ENCODE measurements around the gene PDE4C. TPM values are rescaled to one million over a fixed set of nuclear protein-coding genes. Genes with fewer than 3 reads are reported as not detected.

PDE4C gene
- total and polyA plus RNA-seq, 2 donors (not counting 1 experiment from before 2014, with no cell fraction given): 0.35 to 2.0 TPM

GRCh38 chr19:18262917-18263316, 36.7 kb upstream of the PDE4C start:
- Histone ChIP-seq H3K36me3 (ENCODE audit: control insufficient read depth, insufficient read depth, low read length) (peaks cover 19% of the 10 kb centered on the region), H2AFZ (ENCODE audit: low read length) (no peak overlapping the region), H3K9me3 (ENCODE audit: control insufficient read depth, insufficient read depth, low read depth, low read length) (no peaks in the 10 kb centered on the region), H3K79me2 (ENCODE audit: control insufficient read depth, insufficient read depth, low read length) (no peaks in the 10 kb centered on the region), H3K4me3 (replicated peaks in 1 of 4; ENCODE audit: control extremely low read depth in 1 of 4, insufficient read depth in 1 of 4, low read depth in 3 of 4, low read length in 4 of 4) (no peak overlapping the region), H3K27ac (ENCODE audit: insufficient read depth, low read length) (no peak overlapping the region), H3K27me3 (ENCODE audit: control insufficient read depth, insufficient read depth, low read length) (no peaks in the 10 kb centered on the region), H4K20me1 (ENCODE audit: control insufficient read depth, extremely low read depth, insufficient read depth, low read length) (no peaks in the 10 kb centered on the region), H3K9ac (ENCODE audit: insufficient read depth, low read length) (no peak overlapping the region), H3K4me2 (ENCODE audit: extremely low read depth, insufficient read depth, low read length) (no peak overlapping the region), H3K4me1 (ENCODE audit: control insufficient read depth, extremely low read depth, insufficient read depth, low read length) (no peaks in the 10 kb centered on the region)
- no peak for DNase-seq (ENCODE audit: low read depth in 2 of 2)
- TF ChIP-seq, protein P1, sequence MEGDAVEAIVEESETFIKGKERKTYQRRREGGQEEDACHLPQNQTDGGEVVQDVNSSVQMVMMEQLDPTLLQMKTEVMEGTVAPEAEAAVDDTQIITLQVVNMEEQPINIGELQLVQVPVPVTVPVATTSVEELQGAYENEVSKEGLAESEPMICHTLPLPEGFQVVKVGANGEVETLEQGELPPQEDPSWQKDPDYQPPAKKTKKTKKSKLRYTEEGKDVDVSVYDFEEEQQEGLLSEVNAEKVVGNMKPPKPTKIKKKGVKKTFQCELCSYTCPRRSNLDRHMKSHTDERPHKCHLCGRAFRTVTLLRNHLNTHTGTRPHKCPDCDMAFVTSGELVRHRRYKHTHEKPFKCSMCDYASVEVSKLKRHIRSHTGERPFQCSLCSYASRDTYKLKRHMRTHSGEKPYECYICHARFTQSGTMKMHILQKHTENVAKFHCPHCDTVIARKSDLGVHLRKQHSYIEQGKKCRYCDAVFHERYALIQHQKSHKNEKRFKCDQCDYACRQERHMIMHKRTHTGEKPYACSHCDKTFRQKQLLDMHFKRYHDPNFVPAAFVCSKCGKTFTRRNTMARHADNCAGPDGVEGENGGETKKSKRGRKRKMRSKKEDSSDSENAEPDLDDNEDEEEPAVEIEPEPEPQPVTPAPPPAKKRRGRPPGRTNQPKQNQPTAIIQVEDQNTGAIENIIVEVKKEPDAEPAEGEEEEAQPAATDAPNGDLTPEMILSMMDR (conservative IDR thresholded peaks at IDR 0.05 in 1 of 2, IDR thresholded peaks at IDR 0.05 in 1 of 2; ENCODE audit: low read depth in 1 of 2, low read length in 2 of 2): no peak
- no peak for TF ChIP-seq EZH2 (IDR thresholded peaks at IDR 0.05; ENCODE audit: low read length, missing control alignments)

GRCh38 chr19:18262144-18262543, 35.9 kb upstream of the PDE4C start:
- H2AFZ ChIP-seq (ENCODE audit: low read length): no peak overlapping the region
- DNase-seq (ENCODE audit: low read depth in 2 of 2): no peak
- H3K9me3 ChIP-seq (ENCODE audit: control insufficient read depth, insufficient read depth, low read depth, low read length): no peaks in the 10 kb centered on the region
- H4K20me1 ChIP-seq (ENCODE audit: control insufficient read depth, extremely low read depth, insufficient read depth, low read length): no peaks in the 10 kb centered on the region
- no peak overlapping the region for H3K27ac ChIP-seq (ENCODE audit: insufficient read depth, low read length)
- H3K4me2 ChIP-seq (ENCODE audit: extremely low read depth, insufficient read depth, low read length): no peak overlapping the region
- no peaks in the 10 kb centered on the region for H3K79me2 ChIP-seq (ENCODE audit: control insufficient read depth, insufficient read depth, low read length)
- no peak for TF ChIP-seq EZH2 (IDR thresholded peaks at IDR 0.05; ENCODE audit: low read length, missing control alignments)
- TF ChIP-seq, protein P1 (conservative IDR thresholded peaks at IDR 0.05 in 1 of 2, IDR thresholded peaks at IDR 0.05 in 1 of 2; ENCODE audit: low read depth in 1 of 2, low read length in 2 of 2): no peak
- H3K4me3 ChIP-seq (replicated peaks in 1 of 4; ENCODE audit: control extremely low read depth in 1 of 4, insufficient read depth in 1 of 4, low read depth in 3 of 4, low read length in 4 of 4): no peak overlapping the region
- peaks cover 15% of the 10 kb centered on the region for H3K36me3 ChIP-seq (ENCODE audit: control insufficient read depth, insufficient read depth, low read length)
- H3K4me1 ChIP-seq (ENCODE audit: control insufficient read depth, extremely low read depth, insufficient read depth, low read length): no peaks in the 10 kb centered on the region
- no peaks in the 10 kb centered on the region for H3K27me3 ChIP-seq (ENCODE audit: control insufficient read depth, insufficient read depth, low read length)
- H3K9ac ChIP-seq (ENCODE audit: insufficient read depth, low read length): no peak overlapping the region

GRCh38 chr19:18261474-18261873, 35.2 kb upstream of the PDE4C start:
- TF ChIP-seq, protein P1 (conservative IDR thresholded peaks at IDR 0.05 in 1 of 2, IDR thresholded peaks at IDR 0.05 in 1 of 2; ENCODE audit: low read depth in 1 of 2, low read length in 2 of 2): no peak
- TF ChIP-seq EZH2 (IDR thresholded peaks at IDR 0.05; ENCODE audit: low read length, missing control alignments): no peak

More at GRCh38 chr19:18261474-18261873, 35.2 kb upstream of the PDE4C start:
- Histone ChIP-seq H4K20me1 (ENCODE audit: control insufficient read depth, extremely low read depth, insufficient read depth, low read length) (no peaks in the 10 kb centered on the region), H3K9ac (ENCODE audit: insufficient read depth, low read length) (no peak overlapping the region), H3K27ac (ENCODE audit: insufficient read depth, low read length) (no peak overlapping the region), H3K9me3 (ENCODE audit: control insufficient read depth, insufficient read depth, low read depth, low read length) (no peaks in the 10 kb centered on the region), H3K4me2 (ENCODE audit: extremely low read depth, insufficient read depth, low read length) (no peak overlapping the region), H3K79me2 (ENCODE audit: control insufficient read depth, insufficient read depth, low read length) (no peaks in the 10 kb centered on the region), H3K36me3 (ENCODE audit: control insufficient read depth, insufficient read depth, low read length) (peaks cover 10% of the 10 kb centered on the region), H3K4me3 (replicated peaks in 1 of 4; ENCODE audit: control extremely low read depth in 1 of 4, insufficient read depth in 1 of 4, low read depth in 3 of 4, low read length in 4 of 4) (no peak overlapping the region), H2AFZ (ENCODE audit: low read length) (no peak overlapping the region), H3K4me1 (ENCODE audit: control insufficient read depth, extremely low read depth, insufficient read depth, low read length) (no peaks in the 10 kb centered on the region), H3K27me3 (ENCODE audit: control insufficient read depth, insufficient read depth, low read length) (no peaks in the 10 kb centered on the region)
- no peak for DNase-seq (ENCODE audit: low read depth in 2 of 2)

All from fibroblast of lung (primary cell).